ENCODE data around the gene EFR3B. TPM values are rescaled to one million over a fixed set of nuclear protein-coding genes. Genes with fewer than 3 reads are reported as not detected.

EFR3B gene
- polyA plus RNA-seq, 3 donors: not detected

GRCh38 chr2:25071966-25072365 is 30.1 kb downstream of the EFR3B start:
- Mint-ChIP-seq H3K36me3 (no peaks in the 10 kb centered on the region), H3K4me3 (no peak overlapping the region), H3K9me3 (peaks cover 0 to 2% (median 0%) of the 10 kb centered on the region in 7 donors), H3K27ac (no peak overlapping the region), H3K4me1 (no peaks in the 10 kb centered on the region), H3K27me3 (ENCODE audit: low read depth in 3 of 3) (peaks cover 0 to 4% (median 3%) of the 10 kb centered on the region in 3 donors)
- Histone ChIP-seq H3K4me2 (replicated peaks; ENCODE audit: extremely low read depth, low read length, poor library complexity, severe bottlenecking) (no peak overlapping the region), H4K20me1 (ENCODE audit: insufficient read depth, low read length) (no peaks in the 10 kb centered on the region), H3K4me1 (ENCODE audit: control insufficient read depth in 1 of 2, insufficient read depth in 2 of 2, low read length in 2 of 2) (no peaks in the 10 kb centered on the region), H3K9ac (ENCODE audit: insufficient read depth, low read length, poor library complexity, severe bottlenecking) (no peak overlapping the region), H3K36me3 (replicated peaks in 1 of 2; ENCODE audit: control insufficient read depth in 1 of 2, insufficient read depth in 2 of 2, low read length in 2 of 2) (no peaks in the 10 kb centered on the region), H3K27me3 (ENCODE audit: control insufficient read depth in 2 of 2, insufficient read depth in 2 of 2, low read length in 2 of 2) (no peaks in the 10 kb centered on the region), H3K9me3 (replicated peaks in 1 of 2; ENCODE audit: control insufficient read depth in 1 of 2, insufficient read depth in 1 of 2, low read length in 2 of 2) (no peaks in the 10 kb centered on the region), H2AFZ (ENCODE audit: insufficient read depth, low read depth, low read length, poor library complexity, severe bottlenecking) (no peak overlapping the region), H3K4me3 (replicated peaks in 1 of 3; ENCODE audit: low read depth in 2 of 3, low read length in 3 of 3) (no peak overlapping the region), H3K79me2 (ENCODE audit: insufficient read depth, low read length) (no peaks in the 10 kb centered on the region), H3K27ac (ENCODE audit: low read depth in 1 of 2, low read length in 2 of 2) (no peak overlapping the region)
- WGBS (ENCODE audit: insufficient coverage): 57% methylated on average over 5 of the region's 8 CpGs
- DNase-seq: no peak
- TF ChIP-seq CTCF (IDR thresholded peaks at IDR 0.05): no peak
- intact Hi-C loops (cut with micrococcal nuclease): no loop called here

GRCh38 chr2:25072606-25073005 is 30.7 kb downstream of the EFR3B start:
- Histone ChIP-seq H3K36me3 (replicated peaks in 1 of 2; ENCODE audit: control insufficient read depth in 1 of 2, insufficient read depth in 2 of 2, low read length in 2 of 2) (no peaks in the 10 kb centered on the region), H3K27me3 (ENCODE audit: control insufficient read depth in 2 of 2, insufficient read depth in 2 of 2, low read length in 2 of 2) (no peaks in the 10 kb centered on the region), H3K4me2 (replicated peaks; ENCODE audit: extremely low read depth, low read length, poor library complexity, severe bottlenecking) (no peak overlapping the region), H3K79me2 (ENCODE audit: insufficient read depth, low read length) (no peaks in the 10 kb centered on the region), H3K4me3 (replicated peaks in 1 of 3; ENCODE audit: low read depth in 2 of 3, low read length in 3 of 3) (no peak overlapping the region), H3K9ac (ENCODE audit: insufficient read depth, low read length, poor library complexity, severe bottlenecking) (no peak overlapping the region), H3K9me3 (replicated peaks in 1 of 2; ENCODE audit: control insufficient read depth in 1 of 2, insufficient read depth in 1 of 2, low read length in 2 of 2) (no peaks in the 10 kb centered on the region), H3K27ac (ENCODE audit: low read depth in 1 of 2, low read length in 2 of 2) (no peak overlapping the region), H4K20me1 (ENCODE audit: insufficient read depth, low read length) (no peaks in the 10 kb centered on the region), H2AFZ (ENCODE audit: insufficient read depth, low read depth, low read length, poor library complexity, severe bottlenecking) (no peak overlapping the region), H3K4me1 (ENCODE audit: control insufficient read depth in 1 of 2, insufficient read depth in 2 of 2, low read length in 2 of 2) (no peaks in the 10 kb centered on the region)
- Mint-ChIP-seq H3K36me3 (no peaks in the 10 kb centered on the region), H3K27me3 (ENCODE audit: low read depth in 3 of 3) (peaks cover 0 to 4% (median 3%) of the 10 kb centered on the region in 3 donors), H3K9me3 (no peaks in the 10 kb centered on the region), H3K27ac (no peak overlapping the region), H3K4me3 (no peak overlapping the region), H3K4me1 (no peaks in the 10 kb centered on the region)
- TF ChIP-seq CTCF (IDR thresholded peaks at IDR 0.05): no peak
- intact Hi-C loops (cut with micrococcal nuclease): no loop called here
- WGBS (ENCODE audit: insufficient coverage): no CpG with 5 or more reads among the region's 1 CpG
- no peak for DNase-seq
